GM18499 (cell line): ENCODE data around the gene SPPL2A.
"Not testable (repeated sequence)": the region's sequence is repeated elsewhere in the genome, so short reads cannot be mapped to it uniquely, and the experiment has no call there.

Experiments used
- ATAC-seq: cut with Tn5 transposase; IDR thresholded peaks from one replicate; pipeline ENCODE4 v1.9.1; 2021; ENCODE audit warnings: moderate number of reproducible peaks; ENCODE audit not compliant: insufficient read depth, unreplicated experiment

Gene SPPL2A, protein sequence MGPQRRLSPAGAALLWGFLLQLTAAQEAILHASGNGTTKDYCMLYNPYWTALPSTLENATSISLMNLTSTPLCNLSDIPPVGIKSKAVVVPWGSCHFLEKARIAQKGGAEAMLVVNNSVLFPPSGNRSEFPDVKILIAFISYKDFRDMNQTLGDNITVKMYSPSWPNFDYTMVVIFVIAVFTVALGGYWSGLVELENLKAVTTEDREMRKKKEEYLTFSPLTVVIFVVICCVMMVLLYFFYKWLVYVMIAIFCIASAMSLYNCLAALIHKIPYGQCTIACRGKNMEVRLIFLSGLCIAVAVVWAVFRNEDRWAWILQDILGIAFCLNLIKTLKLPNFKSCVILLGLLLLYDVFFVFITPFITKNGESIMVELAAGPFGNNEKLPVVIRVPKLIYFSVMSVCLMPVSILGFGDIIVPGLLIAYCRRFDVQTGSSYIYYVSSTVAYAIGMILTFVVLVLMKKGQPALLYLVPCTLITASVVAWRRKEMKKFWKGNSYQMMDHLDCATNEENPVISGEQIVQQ

DNA sequence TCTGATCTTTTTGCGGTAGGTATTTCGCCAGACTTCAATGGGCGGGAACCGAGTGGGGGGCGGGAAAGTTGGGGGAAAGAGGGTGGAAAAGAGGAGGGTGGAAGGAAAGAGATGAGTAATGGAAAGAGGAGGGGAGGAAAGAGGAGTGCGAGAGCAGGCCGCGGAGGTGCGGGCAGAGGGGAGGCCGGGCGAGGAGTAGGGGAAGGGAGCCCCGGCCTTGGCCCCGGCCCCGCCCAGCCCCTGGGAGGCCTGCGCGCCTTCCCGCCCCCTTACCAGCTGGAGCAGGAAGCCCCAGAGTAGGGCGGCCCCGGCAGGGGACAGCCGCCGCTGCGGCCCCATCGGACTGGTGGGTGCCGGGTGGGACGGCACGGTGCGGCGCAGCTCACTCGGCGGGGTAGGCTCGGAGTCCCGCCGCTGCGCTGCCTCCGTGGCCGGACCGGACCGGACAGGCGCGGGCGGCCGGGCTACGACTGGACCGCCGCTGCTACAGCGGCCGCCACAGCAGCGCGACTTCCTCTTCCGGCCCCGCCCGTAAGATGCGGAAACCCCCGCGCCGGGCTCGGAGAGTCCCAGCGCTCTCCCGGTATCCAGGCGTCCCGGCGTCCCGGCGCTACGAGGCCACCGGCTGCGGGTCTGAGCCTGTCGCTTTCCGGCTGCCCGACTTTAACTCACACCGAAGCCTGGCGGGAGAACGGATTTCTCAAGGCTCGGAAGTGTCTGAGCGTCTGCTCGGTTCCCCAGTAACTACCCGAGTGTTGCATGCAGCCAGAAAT is at the start of gene SPPL2A:
Gene SPPL2A, minus strand, starts transcription at position 512 of the 773 bp plus-strand sequence. Its CDS starts 173 bp downstream, at position 339.
- peak; percentile 73 for ATAC-seq

DNA sequence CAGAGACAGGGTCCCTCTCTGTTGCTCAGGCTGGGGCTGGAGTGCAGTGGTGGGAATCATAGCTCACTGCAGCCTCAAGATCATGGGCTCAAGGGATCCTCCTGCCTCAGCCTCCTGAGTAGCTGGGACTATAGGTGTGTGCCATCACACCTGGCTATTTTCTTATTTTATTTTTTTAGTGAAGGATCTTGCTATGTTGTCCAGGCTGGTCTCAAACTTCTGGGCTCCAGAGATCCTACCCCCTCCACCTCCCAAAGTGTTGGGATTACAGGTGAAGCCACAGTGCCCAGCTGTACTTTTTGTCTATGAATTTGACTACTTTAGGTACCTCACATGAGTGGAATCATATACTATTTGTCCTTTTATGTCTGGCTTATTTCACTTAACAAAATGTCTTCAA is 49.1 kb upstream of the SPPL2A start:
- no peak for ATAC-seq

DNA sequence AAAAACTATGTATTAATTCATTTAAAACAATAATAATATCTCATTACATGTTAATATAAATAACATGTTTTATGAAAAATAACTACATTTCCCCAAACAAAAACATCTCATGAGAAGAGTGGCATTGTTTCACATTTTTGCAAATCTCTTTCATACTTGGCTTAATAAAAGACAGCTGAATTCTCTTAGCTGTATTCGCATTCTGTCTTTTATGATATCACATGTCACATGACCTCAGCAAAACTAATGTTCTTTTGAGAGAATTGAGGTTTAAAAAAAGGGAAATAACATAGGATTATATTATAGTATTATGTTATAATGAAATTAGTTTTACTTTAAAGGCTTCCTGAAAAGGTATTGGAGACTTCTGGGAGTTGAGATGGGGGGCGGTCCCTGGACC is 48.4 kb upstream of the SPPL2A start:
- ATAC-seq, result no peak

GRCh38 chr15:50813089-50813488 is 47.6 kb upstream of the SPPL2A start:
- ATAC-seq, result no peak

DNA sequence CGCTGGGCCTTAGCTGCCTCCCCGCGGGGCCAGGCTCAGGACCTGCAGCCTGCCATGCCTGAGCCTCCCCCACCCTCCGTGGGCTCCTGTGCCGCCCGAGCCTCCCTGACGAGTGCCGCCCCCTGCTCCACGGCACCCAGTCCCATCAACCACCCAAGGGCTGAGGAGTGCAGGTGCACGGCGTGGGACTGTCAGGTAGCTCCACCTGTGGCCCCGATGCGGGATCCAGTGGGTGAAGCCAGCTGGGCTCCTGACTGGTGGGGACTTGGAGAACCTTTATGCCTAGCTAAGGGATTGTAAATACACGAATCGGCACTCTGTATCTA is 46.6 kb upstream of the SPPL2A start:
- not testable (repeated sequence) for ATAC-seq

DNA sequence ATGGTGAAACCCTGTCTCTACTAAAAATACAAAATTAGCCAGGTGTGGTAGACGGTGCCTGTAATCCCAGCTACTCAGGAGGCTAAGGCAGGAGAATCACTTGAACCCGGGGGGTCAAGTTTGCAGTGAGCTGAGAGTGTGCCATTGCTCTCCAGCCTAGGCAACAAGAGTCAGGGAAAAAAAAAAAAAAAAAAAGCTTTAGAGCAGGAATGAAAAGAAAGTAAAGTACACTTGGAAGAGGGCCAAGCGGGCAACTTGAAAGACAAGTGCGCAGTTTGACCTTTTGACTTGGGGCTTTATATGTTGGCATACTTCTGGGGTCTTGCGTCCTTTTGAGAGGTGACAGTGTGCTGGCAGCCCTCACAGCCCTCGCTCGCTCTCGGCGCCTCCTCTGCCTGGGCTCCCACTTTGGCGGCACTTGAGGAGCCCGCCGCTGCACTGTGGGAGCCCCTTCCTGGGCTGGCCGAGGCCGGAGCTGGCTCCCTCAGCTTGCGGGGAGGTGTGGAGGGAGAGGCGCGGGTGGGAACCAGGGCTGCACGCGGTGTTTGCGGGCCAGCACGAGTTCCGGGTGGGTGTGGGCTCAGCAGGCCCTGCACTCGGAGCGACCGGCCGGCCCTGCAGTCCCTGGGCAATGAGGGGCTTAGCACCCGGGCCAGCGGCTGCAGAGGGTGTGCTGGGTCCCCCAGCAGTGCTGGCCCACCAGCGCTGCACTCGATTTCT is 46.1 kb upstream of the SPPL2A start:
- ATAC-seq, result not testable (repeated sequence)

GRCh38 chr15:50810128-50810527 is 44.6 kb upstream of the SPPL2A start:
- no peak for ATAC-seq

DNA sequence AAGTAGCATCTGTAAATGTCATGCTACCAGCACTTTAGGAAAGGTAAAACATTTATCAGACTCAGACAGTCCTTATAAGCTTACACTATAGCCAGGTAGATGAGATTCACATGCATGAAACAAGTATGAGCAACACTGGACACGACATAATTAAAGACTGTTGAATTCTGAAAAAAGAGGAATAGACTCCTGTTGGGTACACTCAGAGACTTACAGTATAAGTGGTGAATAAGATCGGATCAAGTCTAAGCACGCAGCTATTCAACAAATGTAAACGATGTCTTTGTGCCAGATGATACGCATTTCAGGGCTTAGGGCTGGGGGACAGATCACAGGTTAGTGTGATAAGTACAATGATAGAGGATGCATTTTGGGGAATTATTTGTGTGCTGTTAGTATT is 43.2 kb upstream of the SPPL2A start:
- ATAC-seq, result no peak

GRCh38 chr15:50803479-50804180 is 38.1 kb upstream of the SPPL2A start:
- ATAC-seq, result no peak

DNA sequence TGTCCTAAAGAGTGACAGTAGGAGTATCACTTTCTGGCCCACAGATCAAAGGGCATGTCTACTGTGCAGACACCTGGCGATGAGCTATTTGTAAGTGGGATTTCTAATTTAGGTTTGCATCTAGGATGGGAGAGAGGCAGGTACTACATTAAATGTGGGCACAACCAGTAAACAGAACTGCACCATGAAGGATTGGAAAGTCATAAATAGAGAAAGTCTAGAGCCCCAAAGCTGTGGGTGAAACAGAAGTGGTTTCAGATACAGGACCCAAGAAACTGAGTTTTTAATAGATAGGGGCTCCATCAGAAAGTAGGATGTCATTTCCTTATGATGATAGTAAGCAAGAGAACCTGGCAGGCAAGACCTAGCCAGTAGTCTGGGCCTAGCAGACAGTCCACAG is 35.2 kb upstream of the SPPL2A start:
- ATAC-seq, result no peak

- no peak for ATAC-seq
Observed at GRCh38 chr15:50798684-50799083, 33.2 kb upstream of the SPPL2A start.

DNA sequence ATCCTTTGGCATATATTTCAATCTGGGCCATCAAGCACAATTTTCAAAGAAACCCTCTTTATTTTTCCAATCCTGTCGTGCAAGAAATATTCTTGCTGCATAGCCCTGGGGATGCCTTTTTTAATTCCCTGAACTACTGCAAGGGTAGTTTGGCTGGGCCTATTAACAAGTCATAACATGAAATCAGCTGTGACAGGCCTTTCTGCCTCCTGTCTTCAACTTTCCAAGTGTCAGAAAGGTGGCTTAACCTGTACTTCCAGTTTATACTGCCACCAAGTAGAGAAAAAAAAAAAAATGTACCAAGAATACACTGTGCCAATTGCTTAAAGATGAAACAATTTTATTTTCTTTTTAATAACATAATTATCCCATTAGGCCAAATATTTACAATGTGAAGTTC is 32.4 kb upstream of the SPPL2A start:
- no peak for ATAC-seq

GRCh38 chr15:50791486-50791885 is 26.0 kb upstream of the SPPL2A start:
- no peak for ATAC-seq

- no peak for ATAC-seq
Observed at GRCh38 chr15:50790778-50791453, 25.4 kb upstream of the SPPL2A start.

- no peak for ATAC-seq
Observed at GRCh38 chr15:50786871-50787270, 21.4 kb upstream of the SPPL2A start.

- no peak for ATAC-seq
Observed at GRCh38 chr15:50786438-50786837, 20.9 kb upstream of the SPPL2A start.

DNA sequence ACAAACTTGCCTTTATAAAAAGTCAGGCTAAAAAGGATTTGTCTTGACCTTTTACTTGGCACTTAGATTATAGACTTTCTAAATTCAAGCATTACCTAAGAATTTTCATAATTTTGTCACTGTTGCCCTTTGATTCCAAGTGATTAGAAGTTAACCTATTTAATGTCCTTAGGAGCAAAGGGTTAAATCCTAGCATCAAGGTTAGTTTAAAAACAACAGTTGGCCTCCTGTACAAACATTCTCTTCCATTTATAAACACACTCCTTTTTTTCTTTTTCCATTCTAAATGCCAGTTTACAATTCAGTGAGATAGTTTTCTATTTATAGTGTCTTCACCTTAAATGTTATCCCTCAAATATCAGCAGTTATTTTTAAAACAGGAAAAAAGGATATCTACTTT is 18.4 kb upstream of the SPPL2A start:
- no peak for ATAC-seq

GRCh38 chr15:50783411-50783810 is 17.9 kb upstream of the SPPL2A start:
- no peak for ATAC-seq

- no peak for ATAC-seq
Observed at GRCh38 chr15:50778086-50778485, 12.6 kb upstream of the SPPL2A start.

- no peak for ATAC-seq
Observed at GRCh38 chr15:50777042-50777441, 11.5 kb upstream of the SPPL2A start.
